Measurements from ENCODE around the gene MYH7B. TPM values are rescaled to one million over a fixed set of nuclear protein-coding genes. Genes with fewer than 3 reads are reported as not detected.

MYH7B gene
- total RNA-seq, 1 donor from 2014 or later, result 1.3 TPM

GRCh38 chr20:34986311-34987287 lies 30.9 kb downstream of the MYH7B start:
- Mint-ChIP-seq H3K27ac (no peak overlapping the region), H3K9me3 (no peaks in the 10 kb centered on the region), H3K4me1 (peaks cover 3% of the 10 kb centered on the region), H3K27me3 (ENCODE audit: low read depth) (peaks cover 28% of the 10 kb centered on the region), H3K36me3 (no peaks in the 10 kb centered on the region), H3K4me3 (no peak overlapping the region)
- no peak for DNase-seq (ENCODE audit: low spot score in 2 of 2, unreplicated experiment in 2 of 2)
- TF ChIP-seq CTCF (IDR thresholded peaks at IDR 0.05; ENCODE audit: unreplicated experiment), result no peak

- no peak for DNase-seq (ENCODE audit: low spot score in 2 of 2, unreplicated experiment in 2 of 2)
- Mint-ChIP-seq H3K4me1 (peaks cover 3% of the 10 kb centered on the region), H3K27me3 (ENCODE audit: low read depth) (peaks cover 24% of the 10 kb centered on the region), H3K9me3 (no peaks in the 10 kb centered on the region), H3K36me3 (no peaks in the 10 kb centered on the region), H3K4me3 (no peak overlapping the region), H3K27ac (no peak overlapping the region)
- TF ChIP-seq CTCF (IDR thresholded peaks at IDR 0.05; ENCODE audit: unreplicated experiment), result no peak
Observed at GRCh38 chr20:34987288-34988190, 31.9 kb downstream of the MYH7B start.

GRCh38 chr20:34988191-34988540 lies 32.5 kb downstream of the MYH7B start:
- no peak for TF ChIP-seq CTCF (IDR thresholded peaks at IDR 0.05; ENCODE audit: unreplicated experiment)

GRCh38 chr20:34989118-34989517 lies 33.5 kb downstream of the MYH7B start:
- H3K27me3 Mint-ChIP-seq (ENCODE audit: low read depth), result peaks cover 10% of the 10 kb centered on the region
- H3K4me3 Mint-ChIP-seq, result no peak overlapping the region
- DNase-seq (ENCODE audit: low spot score in 2 of 2, unreplicated experiment in 2 of 2), result no peak
- no peak overlapping the region for H3K27ac Mint-ChIP-seq
- H3K9me3 Mint-ChIP-seq, result no peaks in the 10 kb centered on the region
- peaks cover under 1% of the 10 kb centered on the region for H3K4me1 Mint-ChIP-seq
- no peak for TF ChIP-seq CTCF (IDR thresholded peaks at IDR 0.05; ENCODE audit: unreplicated experiment)
- no peaks in the 10 kb centered on the region for H3K36me3 Mint-ChIP-seq

More at GRCh38 chr20:34988191-34988540, 32.5 kb downstream of the MYH7B start:
- DNase-seq (ENCODE audit: low spot score in 2 of 2, unreplicated experiment in 2 of 2), result no peak
- Mint-ChIP-seq H3K4me3 (no peak overlapping the region), H3K4me1 (peaks cover 3% of the 10 kb centered on the region), H3K9me3 (no peaks in the 10 kb centered on the region), H3K36me3 (no peaks in the 10 kb centered on the region), H3K27me3 (ENCODE audit: low read depth) (peaks cover 19% of the 10 kb centered on the region), H3K27ac (no peak overlapping the region)

GRCh38 chr20:34989670-34990069 lies 34.0 kb downstream of the MYH7B start:
- peak overlapping the region; percentile 21 for H3K27ac Mint-ChIP-seq
- no peak overlapping the region for H3K4me3 Mint-ChIP-seq
- peaks cover 3% of the 10 kb centered on the region for H3K36me3 Mint-ChIP-seq
- no peaks in the 10 kb centered on the region for H3K4me1 Mint-ChIP-seq
- no peak for DNase-seq (ENCODE audit: low spot score in 2 of 2, unreplicated experiment in 2 of 2)
- H3K9me3 Mint-ChIP-seq, result no peaks in the 10 kb centered on the region
- no peak for TF ChIP-seq CTCF (IDR thresholded peaks at IDR 0.05; ENCODE audit: unreplicated experiment)
- peaks cover 9% of the 10 kb centered on the region for H3K27me3 Mint-ChIP-seq (ENCODE audit: low read depth)
